ENCODE measurements around the gene NAA15. TPM values are rescaled to one million over a fixed set of nuclear protein-coding genes. Genes with fewer than 3 reads are reported as not detected.
A peak's percentile ranks its signal among the peaks of the same experiment; 100 is the strongest.

The NAA15 gene
- total and polyA plus RNA-seq, 2 of the 8 experiments (the other 6 are each of a cell fraction or from before 2014, with no cell fraction given) = 9.7 to 124 TPM

GRCh38 chr4:139453371-139454110 is 152.2 kb downstream of the NAA15 start:
- Histone ChIP-seq H3K4me2 (ENCODE audit: insufficient read depth in 1 of 2, low read depth in 2 of 2, low read length in 2 of 2) (peak overlapping the region; percentile 86 to 92), H3K27ac (ENCODE audit: low read depth, low read length) (peak overlapping the region; percentile 83), H4K8ac (ENCODE audit: extremely low read depth, insufficient read depth, low read length) (peak overlapping the region; percentile 96), H3K79me2 (ENCODE audit: control insufficient read depth in 1 of 2, insufficient read depth in 2 of 2, low read length in 2 of 2) (peaks cover 3 to 50% of the 10 kb centered on the region in 2 experiments; a peak in 3 of 4 replicates), H3K9ac (replicated peaks in 1 of 4; ENCODE audit: extremely low read depth in 1 of 4, low read depth in 3 of 4, low read length in 3 of 4) (peak overlapping the region; percentile 77 to 93 (median 83)), H2BK12ac (ENCODE audit: low read depth, low read length) (peak overlapping the region; percentile 1; the same call in 1 of the 2 replicates), H2BK120ac (replicated peaks; ENCODE audit: low read depth, low read length) (no peak overlapping the region), H3K9me3 (ENCODE audit: insufficient read depth in 2 of 2, low read depth in 1 of 2, low read length in 1 of 2) (no peaks in the 10 kb centered on the region), H3K23me2 (ENCODE audit: low read depth, low read length) (peaks cover 8% of the 10 kb centered on the region), H3K56ac (replicated peaks; ENCODE audit: insufficient read length, low read depth, low read length) (peak overlapping the region; percentile 80), H3K4ac (replicated peaks; ENCODE audit: insufficient read length, low read depth, low read length) (peak overlapping the region; percentile 32), H2BK5ac (ENCODE audit: low read depth, low read length) (peak overlapping the region; percentile 90), H2AFZ (ENCODE audit: low read length) (peak overlapping the region; percentile 63; the same call in 1 of the 2 replicates), H3K4me1 (replicated peaks in 1 of 4; ENCODE audit: control insufficient read depth in 3 of 4, insufficient read depth in 4 of 4, low read length in 3 of 4) (peaks cover 0 to 12% (median 3%) of the 10 kb centered on the region in 4 experiments; a peak in 5 of 7 replicates), H3K4me3 (ENCODE audit: extremely low read depth in 1 of 4, insufficient read depth in 2 of 4, low read depth in 3 of 4, low read length in 4 of 4) (peak overlapping the region; percentile 67 to 96 (median 84)), H4K5ac (ENCODE audit: insufficient read length, low read depth, low read length) (peak overlapping the region; percentile 88), H3K18ac (ENCODE audit: extremely low read depth, low read length) (peak overlapping the region; percentile 96), H2BK20ac (ENCODE audit: low read length) (no peak overlapping the region), H3K79me1 (ENCODE audit: low read depth, low read length) (peaks cover 2% of the 10 kb centered on the region; the same call in 1 of the 2 replicates), H2AK5ac (ENCODE audit: low read depth, low read length) (no peak overlapping the region), H4K20me1 (replicated peaks in 1 of 2; ENCODE audit: control insufficient read depth in 1 of 2, insufficient read depth in 2 of 2, low read length in 2 of 2) (peaks cover 0 to 1% of the 10 kb centered on the region in 2 experiments), H4K91ac (replicated peaks; ENCODE audit: insufficient read length, low read length) (peak overlapping the region; percentile 70), H3K27me3 (replicated peaks in 1 of 4; ENCODE audit: control insufficient read depth in 3 of 4, extremely low read depth in 1 of 4, insufficient read depth in 3 of 4, low read length in 3 of 4) (no peaks in the 10 kb centered on the region), H3K14ac (ENCODE audit: insufficient read length) (peak overlapping the region; percentile 43), H3K36me3 (ENCODE audit: control insufficient read depth in 2 of 4, insufficient read depth in 4 of 4, low read length in 3 of 4) (no peaks in the 10 kb centered on the region), H3K23ac (ENCODE audit: insufficient read length) (no peak overlapping the region), H2BK15ac (ENCODE audit: low read length) (peak overlapping the region; percentile 25; the same call in 1 of the 2 replicates)
- 3% methylated on average over 61 of the region's 76 CpGs; no CpG with 5 or more reads in 1 of the 2 experiments for WGBS, 2 experiments (ENCODE audit: extremely low coverage in 1 of 2, insufficient coverage in 1 of 2, insufficient read length in 1 of 2, insufficient replicate concordance in 2 of 2, low coverage in 1 of 2, low lambda C conversion rate in 2 of 2, missing lambda C conversion rate in 1 of 2)
- CTCF ChIA-PET (ENCODE audit: partially characterized antibody) = interaction anchor here (0.6 to 1.3 kb wide), 9 partner anchors 9 to 262 kb away, joined by 3 to 6 read pairs (median 3); no protein-coding TSS in a partner anchor
- POLR2A ChIA-PET (ENCODE audit: partially characterized antibody) = interaction anchor here (0.6 to 2.8 kb wide), 12 partner anchors 9 to 434 kb away, joined by 3 to 21 read pairs (median 4); no protein-coding TSS in a partner anchor
- FAIRE-seq (no peak), DNase-seq (ENCODE audit: low read depth in 1 of 2, low spot score in 2 of 2) (peak; percentile 88 to 97)
- no peak for TF ChIP-seq GABPA (IDR thresholded peaks at IDR 0.05; ENCODE audit: borderline replicate concordance, insufficient read depth, low read length)
- no peak for TF ChIP-seq BCL11A (IDR thresholded peaks at IDR 0.05; ENCODE audit: low read depth in 2 of 2, low read length in 2 of 2)
- no peak for TF ChIP-seq EP300 (IDR thresholded peaks at IDR 0.05; ENCODE audit: borderline replicate concordance in 1 of 2, low read depth in 2 of 2, low read length in 2 of 2)
- peak; percentile 71 for TF ChIP-seq E2F6 (IDR thresholded peaks at IDR 0.05)
- TF ChIP-seq PHF8 (conservative IDR thresholded peaks at IDR 0.05; ENCODE audit: low read depth, low read length) = peak; percentile 97
- no peak for TF ChIP-seq SRF (IDR thresholded peaks at IDR 0.05; ENCODE audit: low read depth, low read length)
- TF ChIP-seq POLR2A (IDR thresholded peaks at IDR 0.05; ENCODE audit: control extremely low read depth in 1 of 2, low read depth in 2 of 2, low read length in 2 of 2) = peak in 1 of 2 experiments; percentile 69; a peak in 2 of 3 replicates
- peak; percentile 98 for TF ChIP-seq CHD2 (IDR thresholded peaks at IDR 0.05; ENCODE audit: low read length)
- no peak for TF ChIP-seq HDAC6 (IDR thresholded peaks at IDR 0.05; ENCODE audit: low read depth, low read length)
- TF ChIP-seq RXRA (IDR thresholded peaks at IDR 0.05; ENCODE audit: insufficient read depth, low read depth, low read length) = no peak
- TF ChIP-seq SIX5 (IDR thresholded peaks at IDR 0.05; ENCODE audit: low read depth, low read length) = no peak

Measured in H1 (cell line).